Measurements from ENCODE around the gene EEF2.
"Not testable (repeated sequence)": the region's sequence is repeated elsewhere in the genome, so short reads cannot be mapped to it uniquely, and the experiment has no call there.

Gene EEF2

GRCh38 chr19:4009990-4010807 is 24.9 kb upstream of the EEF2 start:
- H4K91ac ChIP-seq (ENCODE audit: low read depth, low read length), result no peak overlapping the region
- no peak for DNase-seq

GRCh38 chr19:4007836-4008539 is 22.7 kb upstream of the EEF2 start:
- peak overlapping the region; percentile 83 for H2AK5ac ChIP-seq (ENCODE audit: low read length)
- peak overlapping the region; percentile 80 for H3K4me2 ChIP-seq (ENCODE audit: low read length)

More at GRCh38 chr19:4009990-4010807, 24.9 kb upstream of the EEF2 start:
- H3K4ac ChIP-seq (ENCODE audit: low read depth, low read length), result peak overlapping the region; percentile 75
- H3K27me3 ChIP-seq (ENCODE audit: insufficient read depth, low read length), result no peaks in the 10 kb centered on the region
- H2BK5ac ChIP-seq (ENCODE audit: low read depth, low read length, poor library complexity), result no peak overlapping the region
- H4K12ac ChIP-seq (ENCODE audit: low read depth, low read length), result no peak overlapping the region
- no CpG with 5 or more reads among the region's 24 CpGs for WGBS (ENCODE audit: extremely low coverage, insufficient coverage, insufficient read length)
- no peak overlapping the region for H3K18ac ChIP-seq (ENCODE audit: low read length)
- H2AK5ac ChIP-seq (ENCODE audit: low read length), result no peak overlapping the region
- no peak overlapping the region for H2BK12ac ChIP-seq (ENCODE audit: low read length)
- no peak overlapping the region for H3K23ac ChIP-seq (ENCODE audit: low read length)
- H3K4me3 ChIP-seq (ENCODE audit: low read depth, low read length), result no peak overlapping the region
- H3K27ac ChIP-seq (ENCODE audit: low read depth, low read length), result no peak overlapping the region
- H3K36me3 ChIP-seq (ENCODE audit: control insufficient read depth in 1 of 2, insufficient read depth in 2 of 2, low read length in 2 of 2), result peaks cover 35 to 40% of the 10 kb centered on the region in 2 experiments
- H2AFZ ChIP-seq (ENCODE audit: insufficient read depth, low read length, poor library complexity), result no peak overlapping the region
- no peaks in the 10 kb centered on the region for H3K9me3 ChIP-seq (ENCODE audit: insufficient read depth, low read depth, low read length)
- no peak overlapping the region for H3K4me2 ChIP-seq (ENCODE audit: low read length)
- no peak overlapping the region for H3K14ac ChIP-seq (ENCODE audit: low read length)
- no peak overlapping the region for H3K9ac ChIP-seq (ENCODE audit: low read length)
- H3K4me1 ChIP-seq (ENCODE audit: control insufficient read depth in 1 of 2, insufficient read depth in 2 of 2, low read length in 2 of 2), result peaks cover 24 to 33% of the 10 kb centered on the region in 2 experiments
- H3K79me2 ChIP-seq (ENCODE audit: control insufficient read depth, insufficient read depth, low read length, poor library complexity), result peaks cover 27% of the 10 kb centered on the region
- no peak overlapping the region for H4K8ac ChIP-seq (ENCODE audit: low read depth, low read length)
- peaks cover 13% of the 10 kb centered on the region for H3K79me1 ChIP-seq (ENCODE audit: low read length)
- no peak overlapping the region for H2BK120ac ChIP-seq (ENCODE audit: insufficient read depth, low read length, poor library complexity)

GRCh38 chr19:4007021-4007835 is 22.0 kb upstream of the EEF2 start, which contains the start of gene PIAS4:
PIAS4 (plus strand) TSS chr19:4007736; CDS start chr19:4007761, 25 bp downstream.
- Histone ChIP-seq H3K4me3 (ENCODE audit: low read depth, low read length) (peak within 1 kb of the TSS; percentile 95), H3K4ac (ENCODE audit: low read depth, low read length) (peak within 1 kb of the TSS; percentile 85), H3K79me2 (ENCODE audit: control insufficient read depth, insufficient read depth, low read length, poor library complexity) (peaks cover 27% of the 10 kb centered on the region), H3K23ac (ENCODE audit: low read length) (no peak within 1 kb of the TSS), H2BK120ac (ENCODE audit: insufficient read depth, low read length, poor library complexity) (peak within 1 kb of the TSS; percentile 77), H4K91ac (ENCODE audit: low read depth, low read length) (peak within 1 kb of the TSS; percentile 85), H4K8ac (ENCODE audit: low read depth, low read length) (peak within 1 kb of the TSS; percentile 97), H3K4me1 (ENCODE audit: control insufficient read depth in 1 of 2, insufficient read depth in 2 of 2, low read length in 2 of 2) (peaks cover 8 to 17% of the 10 kb centered on the region in 2 experiments), H3K4me2 (ENCODE audit: low read length) (peak within 1 kb of the TSS; percentile 95), H2AFZ (ENCODE audit: insufficient read depth, low read length, poor library complexity) (peak within 1 kb of the TSS; percentile 95), H4K12ac (ENCODE audit: low read depth, low read length) (peak within 1 kb of the TSS; percentile 95), H2AK5ac (ENCODE audit: low read length) (peak within 1 kb of the TSS; percentile 83), H3K27ac (ENCODE audit: low read depth, low read length) (peak within 1 kb of the TSS; percentile 87), H3K14ac (ENCODE audit: low read length) (peak within 1 kb of the TSS; percentile 94), H3K36me3 (ENCODE audit: control insufficient read depth in 1 of 2, insufficient read depth in 2 of 2, low read length in 2 of 2) (peaks cover 11 to 13% of the 10 kb centered on the region in 2 experiments), H3K27me3 (ENCODE audit: insufficient read depth, low read length) (no peaks in the 10 kb centered on the region), H3K9ac (ENCODE audit: low read length) (peak within 1 kb of the TSS; percentile 71), H3K18ac (ENCODE audit: low read length) (peak within 1 kb of the TSS; percentile 96), H2BK5ac (ENCODE audit: low read depth, low read length, poor library complexity) (peak within 1 kb of the TSS; percentile 92), H3K79me1 (ENCODE audit: low read length) (peaks cover 10% of the 10 kb centered on the region), H2BK12ac (ENCODE audit: low read length) (peak within 1 kb of the TSS; percentile 33), H3K9me3 (ENCODE audit: insufficient read depth, low read depth, low read length) (no peaks in the 10 kb centered on the region)
- no CpG with 5 or more reads among the region's 91 CpGs for WGBS (ENCODE audit: extremely low coverage, insufficient coverage, insufficient read length)
- peak; percentile 95 to 99 for DNase-seq

More at GRCh38 chr19:4007836-4008539, 22.7 kb upstream of the EEF2 start:
- Histone ChIP-seq H3K18ac (ENCODE audit: low read length) (peak overlapping the region; percentile 85), H2BK12ac (ENCODE audit: low read length) (no peak overlapping the region), H2BK5ac (ENCODE audit: low read depth, low read length, poor library complexity) (peak overlapping the region; percentile 92), H3K27ac (ENCODE audit: low read depth, low read length) (no peak overlapping the region), H4K12ac (ENCODE audit: low read depth, low read length) (peak overlapping the region; percentile 66), H3K23ac (ENCODE audit: low read length) (no peak overlapping the region), H2AFZ (ENCODE audit: insufficient read depth, low read length, poor library complexity) (peak overlapping the region; percentile 47), H3K27me3 (ENCODE audit: insufficient read depth, low read length) (no peaks in the 10 kb centered on the region), H3K36me3 (ENCODE audit: control insufficient read depth in 1 of 2, insufficient read depth in 2 of 2, low read length in 2 of 2) (peaks cover 16 to 20% of the 10 kb centered on the region in 2 experiments), H3K4ac (ENCODE audit: low read depth, low read length) (peak overlapping the region; percentile 85), H3K4me3 (ENCODE audit: low read depth, low read length) (peak overlapping the region; percentile 92), H4K91ac (ENCODE audit: low read depth, low read length) (peak overlapping the region; percentile 83), H4K8ac (ENCODE audit: low read depth, low read length) (peak overlapping the region; percentile 90), H3K14ac (ENCODE audit: low read length) (peak overlapping the region; percentile 93), H2BK120ac (ENCODE audit: insufficient read depth, low read length, poor library complexity) (peak overlapping the region; percentile 77), H3K79me1 (ENCODE audit: low read length) (peaks cover 10% of the 10 kb centered on the region), H3K9me3 (ENCODE audit: insufficient read depth, low read depth, low read length) (no peaks in the 10 kb centered on the region), H3K79me2 (ENCODE audit: control insufficient read depth, insufficient read depth, low read length, poor library complexity) (peaks cover 27% of the 10 kb centered on the region), H3K4me1 (ENCODE audit: control insufficient read depth in 1 of 2, insufficient read depth in 2 of 2, low read length in 2 of 2) (peaks cover 8 to 17% of the 10 kb centered on the region in 2 experiments), H3K9ac (ENCODE audit: low read length) (peak overlapping the region; percentile 71)
- WGBS (ENCODE audit: extremely low coverage, insufficient coverage, insufficient read length), result no CpG with 5 or more reads among the region's 55 CpGs
- DNase-seq, result peak in 1 of 2 donors; percentile 19

- H3K4me2 ChIP-seq (ENCODE audit: low read length); H3K36me3 ChIP-seq (ENCODE audit: control insufficient read depth in 1 of 2, insufficient read depth in 2 of 2, low read length in 2 of 2); H2AFZ ChIP-seq (ENCODE audit: insufficient read depth, low read length, poor library complexity); H4K12ac ChIP-seq (ENCODE audit: low read depth, low read length); H2BK12ac ChIP-seq (ENCODE audit: low read length); H3K9ac ChIP-seq (ENCODE audit: low read length); H2BK5ac ChIP-seq (ENCODE audit: low read depth, low read length, poor library complexity); H2AK5ac ChIP-seq (ENCODE audit: low read length); H3K27ac ChIP-seq (ENCODE audit: low read depth, low read length); H3K18ac ChIP-seq (ENCODE audit: low read length); H3K4ac ChIP-seq (ENCODE audit: low read depth, low read length); H4K8ac ChIP-seq (ENCODE audit: low read depth, low read length); H3K9me3 ChIP-seq (ENCODE audit: insufficient read depth, low read depth, low read length); H3K27me3 ChIP-seq (ENCODE audit: insufficient read depth, low read length); H3K14ac ChIP-seq (ENCODE audit: low read length); H2BK120ac ChIP-seq (ENCODE audit: insufficient read depth, low read length, poor library complexity); H4K91ac ChIP-seq (ENCODE audit: low read depth, low read length); H3K4me3 ChIP-seq (ENCODE audit: low read depth, low read length); H3K23ac ChIP-seq (ENCODE audit: low read length): not testable (repeated sequence)
- WGBS (ENCODE audit: extremely low coverage, insufficient coverage, insufficient read length), result no CpG with 5 or more reads among the region's 9 CpGs
- H3K79me2 ChIP-seq (ENCODE audit: control insufficient read depth, insufficient read depth, low read length, poor library complexity), result peaks cover 22% of the 10 kb centered on the region
- H3K4me1 ChIP-seq (ENCODE audit: control insufficient read depth in 1 of 2, insufficient read depth in 2 of 2, low read length in 2 of 2), result peaks cover 8 to 15% of the 10 kb centered on the region in 2 experiments
- peak in 1 of 2 donors; percentile 42 for DNase-seq
- H3K79me1 ChIP-seq (ENCODE audit: low read length), result peaks cover 10% of the 10 kb centered on the region
Measured at GRCh38 chr19:4005436-4005835, 20.2 kb upstream of the EEF2 start.
